GM12873 (cell line): ENCODE results near the gene SOCS7.

Experiments
- TF ChIP-seq, protein P1 (sequence below): IDR thresholded peaks from 2 replicates; pipeline ENCODE4 v1.5.1; 2012; ENCODE audit warnings: low read depth, mild to moderate bottlenecking, moderate library complexity, low read length, control low read depth; ENCODE audit not compliant: insufficient read depth; ENCODE audit errors: missing control alignments

Gene SOCS7

DNA sequence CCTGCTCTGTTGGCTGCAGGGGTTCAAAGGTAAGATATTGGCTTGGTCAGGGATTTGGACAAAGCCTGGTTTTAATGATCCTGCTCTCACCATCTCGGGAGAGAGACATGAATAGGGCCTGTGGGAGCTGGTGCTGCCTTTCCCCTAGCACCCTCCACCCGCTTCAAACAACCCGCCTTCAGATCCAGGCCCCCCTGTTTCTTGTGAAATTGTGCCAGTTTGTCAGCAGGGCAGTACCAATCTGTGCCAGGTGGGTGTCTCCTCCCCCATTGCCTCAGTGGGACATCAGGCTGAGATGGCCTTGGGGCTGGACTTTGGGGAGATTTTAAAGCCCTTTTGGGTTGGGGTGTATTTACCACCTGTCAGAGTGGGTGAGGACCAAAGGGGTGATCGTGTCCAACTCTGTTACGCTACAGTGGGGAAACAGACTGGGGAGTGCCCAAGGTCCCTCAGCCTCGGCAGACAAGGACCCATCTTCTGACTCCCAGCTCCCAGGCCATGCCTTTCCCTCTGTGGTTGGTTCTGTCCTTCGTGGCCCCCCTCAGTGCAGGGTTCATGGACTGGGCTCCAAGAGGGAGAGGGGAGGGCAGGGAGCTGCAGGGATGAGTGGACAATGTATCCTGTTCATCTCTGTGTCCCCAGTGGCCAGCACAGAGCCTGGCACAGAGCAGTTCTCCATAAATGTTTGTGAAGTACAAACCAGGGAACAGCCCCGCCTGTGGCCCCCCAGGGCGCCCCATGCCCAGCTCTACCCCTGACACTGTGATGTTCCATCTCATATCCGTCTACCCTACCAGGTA is 79.9 kb downstream of the SOCS7 start:
- TF ChIP-seq, protein P1, sequence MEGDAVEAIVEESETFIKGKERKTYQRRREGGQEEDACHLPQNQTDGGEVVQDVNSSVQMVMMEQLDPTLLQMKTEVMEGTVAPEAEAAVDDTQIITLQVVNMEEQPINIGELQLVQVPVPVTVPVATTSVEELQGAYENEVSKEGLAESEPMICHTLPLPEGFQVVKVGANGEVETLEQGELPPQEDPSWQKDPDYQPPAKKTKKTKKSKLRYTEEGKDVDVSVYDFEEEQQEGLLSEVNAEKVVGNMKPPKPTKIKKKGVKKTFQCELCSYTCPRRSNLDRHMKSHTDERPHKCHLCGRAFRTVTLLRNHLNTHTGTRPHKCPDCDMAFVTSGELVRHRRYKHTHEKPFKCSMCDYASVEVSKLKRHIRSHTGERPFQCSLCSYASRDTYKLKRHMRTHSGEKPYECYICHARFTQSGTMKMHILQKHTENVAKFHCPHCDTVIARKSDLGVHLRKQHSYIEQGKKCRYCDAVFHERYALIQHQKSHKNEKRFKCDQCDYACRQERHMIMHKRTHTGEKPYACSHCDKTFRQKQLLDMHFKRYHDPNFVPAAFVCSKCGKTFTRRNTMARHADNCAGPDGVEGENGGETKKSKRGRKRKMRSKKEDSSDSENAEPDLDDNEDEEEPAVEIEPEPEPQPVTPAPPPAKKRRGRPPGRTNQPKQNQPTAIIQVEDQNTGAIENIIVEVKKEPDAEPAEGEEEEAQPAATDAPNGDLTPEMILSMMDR = no peak

DNA sequence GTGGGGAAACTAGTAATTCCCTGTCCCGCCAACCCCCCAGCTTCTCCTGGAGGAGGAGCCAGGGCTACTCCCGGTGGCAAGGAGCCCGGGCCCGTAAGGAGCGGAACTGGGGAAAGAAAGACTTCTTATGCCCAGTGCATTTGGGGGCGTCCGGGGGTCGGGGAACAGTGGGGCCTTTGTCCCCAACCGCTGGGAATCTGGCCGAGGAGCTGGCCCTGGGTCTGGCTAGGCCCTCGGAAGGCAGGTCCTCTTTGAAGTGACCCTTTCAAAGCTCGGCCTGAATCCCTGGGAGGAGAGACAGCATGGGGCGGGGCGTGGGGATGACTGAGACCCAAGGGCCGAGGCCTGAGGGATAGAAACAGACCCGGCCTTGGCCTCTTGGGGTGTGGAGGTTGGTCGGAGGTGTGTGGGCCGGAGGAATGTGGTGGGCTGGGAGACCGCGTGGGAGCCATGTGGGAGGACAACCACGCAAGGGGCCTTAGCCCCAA is 82.6 kb downstream of the SOCS7 start:
- TF ChIP-seq, protein P1 = no peak

DNA sequence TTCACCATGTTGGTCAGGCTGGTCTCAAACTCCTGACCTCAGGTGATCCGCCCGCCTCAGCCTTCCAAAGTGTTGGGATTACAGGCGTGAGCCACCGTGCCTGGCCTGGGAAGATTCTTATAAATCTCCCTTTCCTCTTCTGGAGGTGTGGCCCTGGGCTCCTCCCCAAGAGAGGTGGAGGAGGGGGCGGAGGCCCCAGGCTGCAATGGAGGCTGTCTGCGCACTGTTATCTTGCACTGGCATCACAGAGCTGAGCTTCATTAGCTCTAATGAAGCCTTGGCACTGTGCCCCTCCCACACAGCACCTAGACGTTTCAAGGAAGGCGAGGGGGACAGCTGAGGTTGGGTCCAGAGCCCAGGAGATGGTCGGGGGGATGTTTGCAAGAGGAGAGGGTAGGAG is 84.2 kb downstream of the SOCS7 start:
- TF ChIP-seq, protein P1 = no peak

DNA sequence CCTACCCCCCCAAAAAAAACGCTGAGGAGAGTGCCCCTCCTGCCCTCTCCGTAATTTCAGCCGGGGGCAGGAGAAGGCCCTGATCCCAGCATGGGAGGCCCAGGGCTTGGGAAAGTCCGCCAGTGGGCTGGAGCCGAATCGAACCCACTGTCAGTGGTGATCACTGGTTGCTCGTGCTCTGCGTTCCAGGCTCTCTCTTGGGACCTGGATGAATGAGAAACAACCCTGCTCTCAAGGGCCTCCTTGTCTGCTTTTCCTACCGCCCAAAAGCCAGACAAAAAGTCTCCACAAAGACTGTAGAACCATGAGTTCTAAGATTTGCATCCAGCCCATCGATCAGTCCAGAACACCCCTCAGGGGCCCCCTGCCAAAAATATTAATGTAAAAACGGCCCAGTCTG is 84.7 kb downstream of the SOCS7 start:
- TF ChIP-seq, protein P1 = no peak

DNA sequence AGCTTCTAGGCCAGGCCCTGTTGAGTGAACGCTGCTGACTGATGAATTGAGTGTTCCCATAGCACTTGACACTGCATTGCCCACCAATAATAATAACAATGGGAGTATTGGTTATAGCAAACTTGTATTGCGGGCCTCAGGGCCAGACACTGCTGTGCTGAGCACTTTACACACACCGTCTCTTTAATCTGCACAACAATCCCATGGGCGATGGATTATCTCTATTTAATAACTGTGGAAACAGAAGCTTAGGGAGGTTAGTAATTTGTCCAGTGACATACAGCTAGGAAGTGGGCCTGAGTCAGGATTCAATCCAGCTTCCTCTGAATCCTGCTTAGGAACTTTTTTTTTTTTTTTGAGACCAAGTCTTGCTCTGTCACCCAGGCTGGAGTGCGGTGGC is 87.8 kb downstream of the SOCS7 start:
- TF ChIP-seq, protein P1 = no peak

DNA sequence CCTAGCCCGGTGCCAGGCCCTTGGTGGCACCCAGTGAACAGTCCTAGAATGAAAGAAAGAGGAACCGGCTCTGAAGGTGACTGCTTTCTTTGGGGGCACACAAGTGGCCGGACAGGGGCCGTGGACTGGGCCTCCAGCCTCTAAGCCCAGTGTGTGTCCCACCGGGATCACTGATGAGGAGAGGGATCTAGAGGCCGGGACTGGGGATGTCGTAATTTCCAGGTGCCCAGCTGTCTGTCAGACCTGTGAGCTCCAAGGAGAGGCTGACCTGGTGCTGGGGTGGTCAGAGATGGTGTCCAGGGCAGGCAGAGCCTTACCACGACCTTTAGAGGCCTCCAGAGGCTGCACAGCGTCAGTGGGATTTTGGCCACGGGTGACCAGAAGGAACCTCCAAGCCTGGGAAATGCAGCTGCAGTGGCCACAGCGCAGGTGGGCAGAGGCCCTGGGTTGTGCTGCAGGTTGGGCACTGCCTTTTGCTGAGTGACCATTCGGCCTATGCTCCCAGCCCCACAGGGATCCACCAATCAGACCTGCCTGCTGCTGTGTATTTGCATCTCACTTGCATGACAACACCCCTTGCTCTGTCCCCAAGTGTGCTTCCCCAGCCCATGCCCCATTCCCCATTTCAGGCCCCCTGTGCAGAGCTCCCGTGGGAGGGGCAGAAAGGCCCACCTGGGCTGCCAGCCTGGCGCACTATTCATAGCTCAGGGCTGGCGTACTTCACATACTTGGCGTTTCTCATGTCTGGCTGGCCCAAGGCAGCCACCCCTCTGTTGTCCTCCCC is 89.2 kb downstream of the SOCS7 start:
- TF ChIP-seq, protein P1 = no peak

DNA sequence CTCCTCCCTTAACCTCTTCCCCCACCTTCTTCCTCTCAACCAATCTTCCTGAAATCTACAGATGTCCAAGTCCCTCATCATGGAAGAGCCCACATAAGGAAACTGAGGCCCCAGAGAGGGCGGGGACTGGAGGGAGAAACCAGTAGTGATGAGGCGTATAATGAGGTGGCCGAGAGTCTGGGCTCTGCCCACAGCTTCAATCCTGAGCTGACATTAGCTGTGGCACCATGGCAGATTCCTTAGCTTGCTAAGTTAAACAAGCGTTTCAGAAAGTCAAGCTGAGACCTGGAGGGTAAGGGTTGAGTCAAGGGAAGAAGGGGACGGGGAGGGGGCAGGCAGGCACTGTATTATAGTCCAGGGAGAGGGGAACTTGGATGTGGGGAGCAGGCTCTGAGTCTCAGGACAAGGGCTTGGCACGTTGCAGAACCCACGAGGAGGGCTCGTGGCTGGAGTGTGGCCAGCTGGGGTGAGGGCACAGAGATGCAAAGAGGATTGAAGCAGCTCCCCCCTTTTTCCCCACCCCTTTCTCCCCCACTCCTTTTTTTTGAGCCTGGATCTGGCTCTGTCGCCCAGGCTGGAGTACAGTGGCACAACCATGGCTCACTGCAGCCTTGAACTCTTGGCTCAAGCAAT is 89.9 kb downstream of the SOCS7 start:
- TF ChIP-seq, protein P1 = no peak
